ENCODE results near the gene H6PD.

- TF ChIP-seq CTCF (IDR thresholded peaks at IDR 0.05) (no peak), POLR2AphosphoS5 (IDR thresholded peaks at IDR 0.05) (no peak)
Observed at GRCh38 chr1:9238134-9238533, 3.6 kb downstream of the H6PD start.

All from stomach (tissue), 4 donors.